ENCODE measurements around the gene GAB3. TPM values are rescaled to one million over a fixed set of nuclear protein-coding genes. Genes with fewer than 3 reads are reported as not detected.

The GAB3 gene
- total and polyA plus RNA-seq, 2 experiments from 2014 or later = 0.89 to 1.8 TPM

DNA sequence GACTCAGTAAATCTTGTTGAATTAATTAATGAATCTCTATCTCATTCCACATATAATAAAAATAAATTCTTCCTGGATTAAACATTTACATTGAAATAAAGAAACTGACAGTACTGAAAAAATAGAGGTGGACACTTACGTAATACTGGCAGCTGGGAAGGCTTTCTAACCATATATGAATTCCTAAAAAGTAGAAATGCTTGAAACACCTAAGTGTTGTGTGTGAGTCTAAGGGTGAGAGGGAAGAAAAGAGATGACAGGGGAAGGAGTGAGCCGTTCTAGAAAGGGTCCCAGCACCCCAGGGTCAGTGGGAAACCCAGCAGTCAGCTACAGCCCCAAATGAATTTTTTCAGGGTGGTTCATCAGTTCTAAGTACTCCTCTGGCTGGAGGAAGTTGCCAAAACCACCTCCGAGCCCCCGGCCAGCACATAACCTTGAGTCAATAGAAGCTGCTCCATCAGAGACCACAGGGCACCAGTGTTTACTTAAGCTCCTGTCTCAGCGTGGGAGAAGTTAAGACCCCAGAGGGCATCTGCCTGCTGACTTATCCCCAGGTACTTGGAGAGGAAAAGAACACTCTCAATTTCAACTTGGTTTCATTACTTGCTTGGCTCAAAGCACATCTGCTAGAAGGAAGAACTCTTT is 18.3 kb downstream of the GAB3 start:
- Mint-ChIP-seq H3K27me3 (ENCODE audit: insufficient read depth, low read depth, poor library complexity) (peaks cover 4% of the 10 kb centered on the region), H3K9me3 (no peaks in the 10 kb centered on the region; the same call in 2 of the 3 replicates), H3K36me3 (ENCODE audit: low read depth) (no peaks in the 10 kb centered on the region), H3K4me3 (no peak overlapping the region), H3K4me1 (peaks cover 4% of the 10 kb centered on the region; the same call in 2 of the 3 replicates), H3K27ac (no peak overlapping the region)
- H2AFZ ChIP-seq = no peak overlapping the region
- no peak overlapping the region for H3K27ac ChIP-seq (ENCODE audit: low read depth)
- TF ChIP-seq REST (IDR thresholded peaks at IDR 0.05; ENCODE audit: unreplicated experiment) = no peak
- TF ChIP-seq, protein P1, sequence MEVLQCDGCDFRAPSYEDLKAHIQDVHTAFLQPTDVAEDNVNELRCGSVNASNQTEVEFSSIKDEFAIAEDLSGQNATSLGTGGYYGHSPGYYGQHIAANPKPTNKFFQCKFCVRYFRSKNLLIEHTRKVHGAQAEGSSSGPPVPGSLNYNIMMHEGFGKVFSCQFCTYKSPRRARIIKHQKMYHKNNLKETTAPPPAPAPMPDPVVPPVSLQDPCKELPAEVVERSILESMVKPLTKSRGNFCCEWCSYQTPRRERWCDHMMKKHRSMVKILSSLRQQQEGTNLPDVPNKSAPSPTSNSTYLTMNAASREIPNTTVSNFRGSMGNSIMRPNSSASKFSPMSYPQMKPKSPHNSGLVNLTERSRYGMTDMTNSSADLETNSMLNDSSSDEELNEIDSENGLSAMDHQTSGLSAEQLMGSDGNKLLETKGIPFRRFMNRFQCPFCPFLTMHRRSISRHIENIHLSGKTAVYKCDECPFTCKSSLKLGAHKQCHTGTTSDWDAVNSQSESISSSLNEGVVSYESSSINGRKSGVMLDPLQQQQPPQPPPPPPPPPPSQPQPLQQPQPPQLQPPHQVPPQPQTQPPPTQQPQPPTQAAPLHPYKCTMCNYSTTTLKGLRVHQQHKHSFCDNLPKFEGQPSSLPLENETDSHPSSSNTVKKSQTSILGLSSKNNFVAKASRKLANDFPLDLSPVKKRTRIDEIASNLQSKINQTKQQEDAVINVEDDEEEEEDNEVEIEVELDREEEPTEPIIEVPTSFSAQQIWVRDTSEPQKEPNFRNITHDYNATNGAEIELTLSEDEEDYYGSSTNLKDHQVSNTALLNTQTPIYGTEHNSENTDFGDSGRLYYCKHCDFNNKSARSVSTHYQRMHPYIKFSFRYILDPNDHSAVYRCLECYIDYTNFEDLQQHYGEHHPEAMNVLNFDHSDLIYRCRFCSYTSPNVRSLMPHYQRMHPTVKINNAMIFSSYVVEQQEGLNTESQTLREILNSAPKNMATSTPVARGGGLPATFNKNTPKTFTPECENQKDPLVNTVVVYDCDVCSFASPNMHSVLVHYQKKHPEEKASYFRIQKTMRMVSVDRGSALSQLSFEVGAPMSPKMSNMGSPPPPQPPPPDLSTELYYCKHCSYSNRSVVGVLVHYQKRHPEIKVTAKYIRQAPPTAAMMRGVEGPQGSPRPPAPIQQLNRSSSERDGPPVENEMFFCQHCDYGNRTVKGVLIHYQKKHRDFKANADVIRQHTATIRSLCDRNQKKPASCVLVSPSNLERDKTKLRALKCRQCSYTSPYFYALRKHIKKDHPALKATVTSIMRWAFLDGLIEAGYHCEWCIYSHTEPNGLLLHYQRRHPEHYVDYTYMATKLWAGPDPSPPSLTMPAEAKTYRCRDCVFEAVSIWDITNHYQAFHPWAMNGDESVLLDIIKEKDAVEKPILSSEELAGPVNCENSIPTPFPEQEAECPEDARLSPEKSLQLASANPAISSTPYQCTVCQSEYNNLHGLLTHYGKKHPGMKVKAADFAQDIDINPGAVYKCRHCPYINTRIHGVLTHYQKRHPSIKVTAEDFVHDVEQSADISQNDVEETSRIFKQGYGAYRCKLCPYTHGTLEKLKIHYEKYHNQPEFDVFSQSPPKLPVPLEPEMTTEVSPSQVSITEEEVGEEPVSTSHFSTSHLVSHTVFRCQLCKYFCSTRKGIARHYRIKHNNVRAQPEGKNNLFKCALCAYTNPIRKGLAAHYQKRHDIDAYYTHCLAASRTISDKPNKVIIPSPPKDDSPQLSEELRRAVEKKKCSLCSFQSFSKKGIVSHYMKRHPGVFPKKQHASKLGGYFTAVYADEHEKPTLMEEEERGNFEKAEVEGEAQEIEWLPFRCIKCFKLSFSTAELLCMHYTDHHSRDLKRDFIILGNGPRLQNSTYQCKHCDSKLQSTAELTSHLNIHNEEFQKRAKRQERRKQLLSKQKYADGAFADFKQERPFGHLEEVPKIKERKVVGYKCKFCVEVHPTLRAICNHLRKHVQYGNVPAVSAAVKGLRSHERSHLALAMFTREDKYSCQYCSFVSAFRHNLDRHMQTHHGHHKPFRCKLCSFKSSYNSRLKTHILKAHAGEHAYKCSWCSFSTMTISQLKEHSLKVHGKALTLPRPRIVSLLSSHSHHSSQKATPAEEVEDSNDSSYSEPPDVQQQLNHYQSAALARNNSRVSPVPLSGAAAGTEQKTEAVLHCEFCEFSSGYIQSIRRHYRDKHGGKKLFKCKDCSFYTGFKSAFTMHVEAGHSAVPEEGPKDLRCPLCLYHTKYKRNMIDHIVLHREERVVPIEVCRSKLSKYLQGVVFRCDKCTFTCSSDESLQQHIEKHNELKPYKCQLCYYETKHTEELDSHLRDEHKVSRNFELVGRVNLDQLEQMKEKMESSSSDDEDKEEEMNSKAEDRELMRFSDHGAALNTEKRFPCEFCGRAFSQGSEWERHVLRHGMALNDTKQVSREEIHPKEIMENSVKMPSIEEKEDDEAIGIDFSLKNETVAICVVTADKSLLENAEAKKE (CRISPR knock-in tag; IDR thresholded peaks at IDR 0.05) = no peak
- no peak overlapping the region for H3K4me2 ChIP-seq
- ATAC-seq (no peak), DNase-seq (ENCODE audit: low spot score) (no peak)
- H3K27me3 ChIP-seq (ENCODE audit: insufficient read depth) = no peaks in the 10 kb centered on the region
- H3K79me2 ChIP-seq (replicated peaks; ENCODE audit: insufficient read depth) = no peaks in the 10 kb centered on the region
- H3K9me2 ChIP-seq (ENCODE audit: insufficient read depth) = no peaks in the 10 kb centered on the region
- no peaks in the 10 kb centered on the region for H3K4me1 ChIP-seq (ENCODE audit: insufficient read depth)
- no peaks in the 10 kb centered on the region for H3F3A ChIP-seq (replicated peaks; ENCODE audit: low read depth)
- no peaks in the 10 kb centered on the region for H4K20me1 ChIP-seq (replicated peaks; ENCODE audit: insufficient read depth)
- no peak overlapping the region for H3K4me3 ChIP-seq
- no peaks in the 10 kb centered on the region for H3K36me3 ChIP-seq (ENCODE audit: insufficient read depth)
